T-helper 2 cell treated with Interferon-gamma antibody and Interleukin-4, amounts not matched to agents 5 μg/mL and 100 μg/mL, for 36 hours (primary cell): ENCODE data around the gene S100Z.
"Not testable (repeated sequence)": the region's sequence is repeated elsewhere in the genome, so short reads cannot be mapped to it uniquely, and the experiment has no call there.

ENCODE experiments used
- DNase-seq: peaks from one replicate; pipeline ENCODE4 v3.0.0; 2021; ENCODE audit warnings: low spot score
- H3K27ac Mint-ChIP-seq: one replicate; pipeline ENCODE4 v1.8.0; 2021; ENCODE audit warnings: mild to moderate bottlenecking, mixed read lengths
- H3K27me3 Mint-ChIP-seq: one replicate; pipeline ENCODE4 v1.8.0; 2021; ENCODE audit warnings: low read depth, mixed read lengths
- H3K36me3 Mint-ChIP-seq: one replicate; pipeline ENCODE4 v1.8.0; 2021; ENCODE audit warnings: low read depth, mixed read lengths
- H3K4me1 Mint-ChIP-seq: one replicate; pipeline ENCODE4 v1.8.0; 2021; ENCODE audit warnings: low read depth, mixed read lengths
- H3K4me3 Mint-ChIP-seq: one replicate; pipeline ENCODE4 v1.8.0; 2022; ENCODE audit warnings: mild to moderate bottlenecking, moderate library complexity, mixed read lengths
- H3K9me3 Mint-ChIP-seq: one replicate; pipeline ENCODE4 v1.8.0; 2021; ENCODE audit warnings: mixed read lengths

The S100Z gene

DNA sequence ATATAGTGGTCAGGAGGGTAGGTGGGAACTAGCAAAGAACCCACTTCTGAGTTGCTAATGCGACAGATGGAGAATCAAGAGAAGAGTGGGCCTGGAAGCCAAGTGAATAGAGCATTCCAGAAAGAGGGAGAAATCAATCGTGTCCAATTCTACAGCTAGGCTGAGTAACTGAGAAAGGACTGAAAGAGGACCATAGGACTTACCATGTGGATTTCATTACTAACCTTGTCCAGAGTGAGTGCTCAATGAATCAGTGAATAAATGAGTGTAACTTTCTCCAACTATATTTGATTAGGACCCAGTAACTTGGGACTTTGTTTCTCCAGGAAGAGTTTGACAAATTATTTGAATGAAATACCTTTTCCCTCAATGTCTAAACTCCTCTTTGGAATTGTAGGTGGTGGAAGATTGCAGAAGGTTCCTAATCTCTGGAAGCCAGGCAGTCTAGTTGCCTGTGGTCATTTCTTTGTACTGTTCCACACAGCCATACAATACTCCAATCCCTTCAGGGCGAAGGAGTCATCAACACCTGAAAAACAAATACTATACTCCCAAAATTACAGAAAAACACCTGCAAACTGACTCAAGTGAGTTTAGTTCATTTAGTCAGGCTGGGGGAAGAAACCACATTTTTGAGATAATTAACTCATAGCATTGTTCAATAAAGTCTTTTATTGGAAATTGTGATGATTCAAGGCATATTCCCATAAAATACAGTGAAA, 33.5 kb upstream of the S100Z start:
- H3K27me3 Mint-ChIP-seq: peaks cover 55% of the 10 kb centered on the region
- no peak overlapping the region for H3K4me3 Mint-ChIP-seq
- H3K9me3 Mint-ChIP-seq: no peaks in the 10 kb centered on the region

DNA sequence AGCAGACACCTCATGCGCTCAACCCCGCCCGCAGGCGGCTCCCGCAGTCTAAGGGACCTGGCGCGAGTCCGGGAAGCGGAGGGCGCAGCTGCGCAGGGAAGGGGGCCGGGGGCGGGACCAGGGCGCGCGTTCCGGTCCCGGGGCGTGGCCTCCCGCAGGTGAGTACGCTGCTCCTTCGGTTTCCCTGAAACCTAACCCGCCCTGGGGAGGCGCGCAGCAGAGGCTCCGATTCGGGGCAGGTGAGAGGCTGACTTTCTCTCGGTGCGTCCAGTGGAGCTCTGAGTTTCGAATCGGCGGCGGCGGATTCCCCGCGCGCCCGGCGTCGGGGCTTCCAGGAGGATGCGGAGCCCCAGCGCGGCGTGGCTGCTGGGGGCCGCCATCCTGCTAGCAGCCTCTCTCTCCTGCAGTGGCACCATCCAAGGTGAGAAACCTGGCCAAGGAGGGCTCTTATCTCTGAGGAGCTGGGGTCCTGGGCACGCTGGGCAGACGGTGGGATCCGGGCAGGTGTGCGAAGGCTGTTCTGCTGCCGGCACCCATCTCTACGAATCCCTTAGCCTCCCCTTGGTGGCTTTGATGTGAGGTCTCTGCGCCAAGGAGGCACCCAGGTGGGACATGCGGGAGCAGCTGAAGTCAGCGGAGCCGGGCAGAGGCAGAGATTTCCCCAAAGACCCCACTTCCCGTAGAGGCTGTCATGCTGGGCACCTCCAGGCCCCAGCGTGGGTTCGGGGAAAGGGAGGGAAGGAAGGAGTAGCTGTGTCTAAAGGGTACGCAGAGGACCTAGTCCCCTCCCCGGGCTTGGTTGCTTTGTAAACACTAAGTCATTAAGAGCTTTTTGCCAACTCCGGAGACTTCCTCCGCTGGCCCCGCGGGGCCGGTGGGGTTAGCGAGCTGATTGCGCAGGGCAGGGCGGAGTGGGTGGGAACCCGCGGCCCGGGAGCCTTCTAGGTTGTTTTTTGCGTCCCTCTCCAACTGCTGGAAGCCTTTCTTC, 30.7 kb upstream of the S100Z start, which contains the start of gene F2RL1:
Gene F2RL1, plus strand, starts transcription at position 187 of the 988 bp plus-strand sequence. Its CDS starts 153 bp downstream, at position 340.
- no peak within 1 kb of the TSS for H3K27ac Mint-ChIP-seq
- no peaks in the 10 kb centered on the region for H3K9me3 Mint-ChIP-seq
- peaks cover 69% of the 10 kb centered on the region for H3K27me3 Mint-ChIP-seq
- peak within 1 kb of the TSS; percentile 74 for H3K4me3 Mint-ChIP-seq
- no peaks in the 10 kb centered on the region for H3K36me3 Mint-ChIP-seq
- H3K4me1 Mint-ChIP-seq: peaks cover 11% of the 10 kb centered on the region
- DNase-seq: no peak

More for the DNA sequence above, 33.5 kb upstream of the S100Z start:
- DNase-seq: no peak
- Mint-ChIP-seq H3K27ac (no peak overlapping the region), H3K4me1 (peaks cover 10% of the 10 kb centered on the region), H3K36me3 (no peaks in the 10 kb centered on the region)

DNA sequence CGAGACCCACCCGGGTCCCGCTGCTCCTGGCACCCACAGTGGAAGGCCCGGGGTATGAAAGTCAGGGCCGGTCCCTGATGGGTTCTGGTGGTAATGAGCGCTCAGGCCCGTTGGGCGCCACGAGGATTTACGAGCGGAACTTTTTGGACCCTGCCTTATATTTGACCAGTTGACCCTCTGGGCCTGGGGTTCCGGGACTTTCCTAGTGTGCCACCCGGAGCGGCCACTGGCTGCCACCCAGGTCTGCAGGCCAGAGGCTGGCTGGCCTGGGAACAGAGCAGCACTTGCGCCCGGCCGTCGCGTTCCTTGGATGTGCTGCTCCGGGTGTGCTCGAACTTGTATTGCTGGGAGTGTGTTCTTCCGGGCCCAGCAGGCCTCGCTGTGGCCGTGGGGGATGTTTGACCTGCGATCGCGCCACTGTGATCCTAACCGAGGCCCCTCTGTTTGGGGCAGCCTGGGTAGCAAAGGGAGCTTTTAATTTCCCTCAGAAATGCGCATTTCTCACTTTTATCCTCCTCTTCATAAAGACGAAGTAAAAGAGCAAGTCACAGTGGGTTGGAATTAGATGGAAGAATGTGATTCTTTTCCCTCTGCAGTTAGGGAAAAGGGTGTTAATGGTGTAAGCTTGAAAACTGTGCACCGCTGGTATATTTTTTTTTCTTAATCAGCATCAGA, 29.8 kb upstream of the S100Z start:
- H3K4me3 Mint-ChIP-seq: peak overlapping the region; percentile 74
- H3K36me3 Mint-ChIP-seq: no peaks in the 10 kb centered on the region
- H3K27me3 Mint-ChIP-seq: peaks cover 67% of the 10 kb centered on the region
- peaks cover 9% of the 10 kb centered on the region for H3K4me1 Mint-ChIP-seq
- no peaks in the 10 kb centered on the region for H3K9me3 Mint-ChIP-seq
- no peak for DNase-seq
- no peak overlapping the region for H3K27ac Mint-ChIP-seq

DNA sequence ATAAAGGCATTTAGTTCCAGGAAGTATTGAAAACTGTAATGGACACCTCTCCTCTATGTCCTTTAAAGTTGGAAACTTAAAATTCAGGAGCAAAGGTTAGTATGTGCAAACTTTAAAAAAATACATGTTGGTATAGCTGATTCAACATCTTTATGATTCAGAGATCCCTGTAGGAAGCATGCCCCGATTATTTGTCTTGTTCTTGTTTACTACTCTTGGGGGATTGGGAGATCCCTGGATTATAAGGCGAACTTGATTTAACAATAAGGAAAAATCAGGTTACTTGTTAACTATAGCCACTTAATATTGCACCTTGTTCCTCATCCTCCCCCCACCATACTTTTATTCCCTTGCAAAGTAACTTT, 29.3 kb upstream of the S100Z start:
- Mint-ChIP-seq H3K36me3 (no peaks in the 10 kb centered on the region), H3K4me3 (peak overlapping the region; percentile 9), H3K27ac (no peak overlapping the region), H3K9me3 (no peaks in the 10 kb centered on the region), H3K27me3 (peaks cover 68% of the 10 kb centered on the region), H3K4me1 (peaks cover 9% of the 10 kb centered on the region)
- DNase-seq: no peak

DNA sequence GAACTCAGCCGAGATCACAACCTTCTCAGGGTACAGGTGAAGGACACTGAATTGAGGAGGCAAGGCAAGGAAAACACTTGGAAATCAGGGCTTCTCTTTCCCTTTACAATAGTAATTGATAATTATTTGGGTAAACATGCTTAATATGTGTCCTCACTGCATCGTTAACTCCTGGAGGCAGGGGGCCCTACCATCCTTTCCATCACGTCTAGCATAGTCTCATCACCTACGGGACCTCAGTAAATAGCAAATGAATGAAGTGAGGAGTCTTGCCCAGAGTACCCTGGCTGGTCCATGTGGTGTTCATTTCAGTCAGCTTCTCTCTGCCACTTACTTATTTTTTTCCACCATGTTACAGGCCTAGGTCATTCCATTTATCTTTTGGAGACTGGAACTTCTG, 28.7 kb upstream of the S100Z start:
- Mint-ChIP-seq H3K4me3 (no peak overlapping the region), H3K9me3 (no peaks in the 10 kb centered on the region), H3K4me1 (peaks cover 9% of the 10 kb centered on the region), H3K27me3 (peaks cover 66% of the 10 kb centered on the region), H3K36me3 (no peaks in the 10 kb centered on the region), H3K27ac (no peak overlapping the region)
- DNase-seq: no peak

DNA sequence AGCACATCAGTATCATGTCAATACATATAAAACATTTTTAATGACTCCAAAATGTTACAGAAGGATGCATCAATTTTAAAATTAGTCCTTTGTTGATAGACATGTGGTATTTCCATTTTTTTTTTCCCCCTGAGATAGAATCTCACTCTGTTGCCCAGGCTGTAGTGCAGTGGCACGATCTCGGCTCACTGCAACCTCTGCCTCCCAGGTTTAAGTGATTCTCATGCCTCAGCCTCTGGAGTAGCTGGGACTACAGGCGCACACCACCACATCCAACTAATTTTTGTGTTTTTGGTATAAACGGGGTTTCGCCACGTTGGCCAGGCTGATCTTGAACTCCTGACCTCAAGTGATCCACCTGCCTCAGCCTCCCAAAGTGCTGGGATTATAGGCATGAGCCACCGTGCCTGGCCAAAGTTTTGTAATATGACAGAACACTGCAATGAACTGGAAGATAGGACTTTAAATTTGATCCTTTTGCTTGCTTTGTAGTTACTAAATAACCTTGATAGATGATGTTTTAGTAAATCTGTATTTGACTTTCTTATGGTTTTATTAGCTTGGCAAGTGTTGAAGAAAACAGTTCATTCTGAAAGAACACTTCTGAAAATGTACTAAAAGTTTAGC, 27.6 kb upstream of the S100Z start:
- H3K27me3 Mint-ChIP-seq: peaks cover 59% of the 10 kb centered on the region
- H3K27ac Mint-ChIP-seq, H3K4me1 Mint-ChIP-seq, DNase-seq, H3K9me3 Mint-ChIP-seq, H3K4me3 Mint-ChIP-seq, H3K36me3 Mint-ChIP-seq: not testable (repeated sequence)

DNA sequence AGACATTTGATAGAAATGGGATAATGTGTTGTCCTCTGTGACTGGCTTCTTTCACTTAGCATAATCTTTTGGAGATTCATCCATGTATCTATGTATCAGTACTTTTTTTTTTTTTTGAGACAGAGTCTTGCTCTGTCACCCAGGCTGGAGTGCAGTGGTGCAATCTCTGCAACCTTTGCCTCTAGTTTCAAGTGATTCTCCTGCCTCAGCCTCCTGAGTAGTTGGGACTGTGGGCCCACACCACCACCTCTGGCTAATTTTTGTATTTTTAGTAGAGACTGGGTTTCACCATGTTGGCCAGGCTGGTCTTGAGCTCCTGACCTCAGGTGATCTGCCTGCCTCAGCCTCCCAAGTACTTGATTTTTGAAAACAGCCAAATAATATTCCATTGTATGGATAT, 23.4 kb upstream of the S100Z start:
- H3K4me1 Mint-ChIP-seq, H3K9me3 Mint-ChIP-seq, DNase-seq, H3K27ac Mint-ChIP-seq, H3K4me3 Mint-ChIP-seq, H3K36me3 Mint-ChIP-seq: not testable (repeated sequence)
- H3K27me3 Mint-ChIP-seq: peaks cover 26% of the 10 kb centered on the region

DNA sequence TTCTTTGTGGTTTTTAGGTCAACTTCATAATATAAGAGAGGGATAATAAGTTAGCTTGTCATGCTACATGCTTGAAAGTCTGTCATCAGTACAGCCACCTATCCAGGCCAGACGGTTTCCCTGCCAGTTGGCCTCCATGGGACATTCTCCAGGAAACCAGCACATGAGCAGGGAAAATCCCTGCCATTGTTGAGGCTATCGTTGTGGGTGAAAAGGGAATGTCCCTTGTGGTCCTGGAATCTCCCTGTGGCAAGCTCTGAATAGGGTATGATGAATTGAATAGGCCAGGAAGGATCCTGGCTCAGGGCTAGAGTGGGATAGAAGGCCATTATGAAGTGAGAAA, 18.7 kb upstream of the S100Z start:
- Mint-ChIP-seq H3K4me3 (no peak overlapping the region), H3K27me3 (peaks cover 4% of the 10 kb centered on the region), H3K36me3 (no peaks in the 10 kb centered on the region), H3K27ac (no peak overlapping the region), H3K4me1 (no peaks in the 10 kb centered on the region), H3K9me3 (no peaks in the 10 kb centered on the region)
- no peak for DNase-seq

DNA sequence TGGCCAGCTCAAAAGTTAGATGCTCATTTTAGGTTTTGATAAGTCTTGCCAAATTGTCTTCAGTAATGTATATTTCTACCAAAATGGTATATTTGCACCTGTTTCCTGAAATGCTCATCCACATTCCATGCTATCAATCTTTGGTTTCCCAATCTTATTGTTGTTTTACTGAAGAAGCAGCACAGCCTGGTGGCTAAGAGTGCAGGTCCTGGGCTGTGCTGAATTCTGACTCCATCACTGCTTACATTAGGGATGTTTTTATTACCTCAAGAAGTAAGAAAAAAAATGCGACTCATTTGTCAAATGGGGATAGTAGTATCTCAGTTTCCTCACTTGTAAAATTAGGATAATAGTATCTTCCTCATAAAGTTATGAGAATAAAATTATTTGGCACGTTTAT, 13.6 kb upstream of the S100Z start:
- no peak for DNase-seq
- Mint-ChIP-seq H3K36me3 (no peaks in the 10 kb centered on the region), H3K4me3 (no peak overlapping the region), H3K4me1 (no peaks in the 10 kb centered on the region), H3K9me3 (no peaks in the 10 kb centered on the region), H3K27ac (no peak overlapping the region), H3K27me3 (peaks cover 4% of the 10 kb centered on the region)

DNA sequence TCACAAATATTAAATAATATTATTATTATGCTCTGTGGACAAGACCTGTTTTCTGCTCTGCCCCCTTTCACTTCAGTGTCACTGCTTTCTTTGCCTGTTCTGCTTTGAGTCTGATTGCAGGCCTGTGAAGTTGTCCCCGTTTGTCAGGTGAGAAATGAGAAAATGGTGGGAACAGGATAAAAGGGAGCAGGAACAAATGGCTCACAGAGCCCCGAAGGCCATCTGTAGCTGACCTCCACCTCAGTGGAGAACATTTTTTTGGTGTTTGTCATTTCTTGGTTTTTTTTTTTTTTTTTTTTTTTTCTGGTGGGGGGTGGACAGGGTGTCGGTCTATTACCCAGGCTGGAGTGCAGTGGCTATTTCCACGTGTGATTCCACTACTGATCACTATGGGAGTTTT, 13.2 kb upstream of the S100Z start:
- Mint-ChIP-seq H3K4me1 (no peaks in the 10 kb centered on the region), H3K27me3 (peaks cover 8% of the 10 kb centered on the region), H3K4me3 (no peak overlapping the region), H3K36me3 (no peaks in the 10 kb centered on the region), H3K27ac (no peak overlapping the region), H3K9me3 (no peaks in the 10 kb centered on the region)
- DNase-seq: no peak

DNA sequence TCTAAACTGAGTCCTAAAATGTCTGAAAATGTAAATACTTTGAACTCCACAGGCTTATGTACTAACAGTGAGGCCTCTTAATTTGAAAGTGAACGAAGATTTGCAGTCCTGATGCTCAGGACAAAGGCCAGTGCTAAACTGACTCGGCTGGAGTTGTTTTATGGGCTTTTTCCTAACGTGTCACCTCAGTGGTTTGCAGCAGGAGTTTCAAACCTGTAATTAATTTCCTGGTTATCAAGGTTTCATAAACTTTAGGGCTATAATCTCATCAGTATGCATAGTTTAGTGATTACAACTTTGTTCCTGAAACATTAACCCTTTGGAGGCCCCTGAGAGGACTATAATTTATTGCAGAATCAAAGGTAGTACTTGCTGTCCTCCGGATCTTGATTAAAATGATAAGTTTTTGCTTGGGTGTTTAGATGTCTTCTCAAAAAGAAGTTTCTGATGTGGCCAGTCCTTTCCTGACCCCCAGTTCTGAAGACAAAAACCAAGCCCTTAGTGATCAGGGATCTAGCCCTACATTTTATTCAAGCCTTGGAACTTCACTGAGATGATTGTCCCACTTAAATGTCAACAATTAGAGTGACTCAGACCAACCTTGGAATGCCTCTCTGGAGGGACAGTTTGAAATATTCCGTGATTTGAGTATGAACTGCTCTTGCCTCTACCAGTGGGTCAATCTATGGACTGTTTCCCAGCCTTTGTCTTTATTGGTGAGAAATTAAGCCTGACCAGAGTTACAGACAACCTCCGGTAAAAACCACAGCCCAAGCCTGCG, 11.1 kb upstream of the S100Z start:
- Mint-ChIP-seq H3K4me3 (no peak overlapping the region), H3K27me3 (peaks cover 13% of the 10 kb centered on the region), H3K4me1 (no peaks in the 10 kb centered on the region), H3K36me3 (no peaks in the 10 kb centered on the region), H3K9me3 (no peaks in the 10 kb centered on the region), H3K27ac (no peak overlapping the region)
- DNase-seq: no peak

DNA sequence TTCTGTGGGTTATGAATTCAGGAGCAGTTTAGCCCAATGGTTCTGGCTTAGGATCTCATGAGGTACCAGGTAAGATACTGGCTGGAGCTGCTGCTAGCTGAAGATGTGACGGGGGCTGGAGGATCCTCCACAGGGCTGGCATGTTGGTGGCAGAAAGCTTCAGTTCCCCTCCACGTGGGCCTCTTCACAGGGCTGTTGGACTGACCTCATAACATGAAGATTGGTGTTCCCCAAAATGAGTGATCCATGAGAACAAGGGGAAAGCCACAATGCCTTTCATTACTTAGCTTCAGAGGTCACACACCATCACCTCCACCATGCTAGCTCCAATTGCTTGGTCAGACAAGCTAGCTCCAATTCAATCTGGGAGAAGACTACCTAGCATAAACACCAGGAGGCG, 8.5 kb upstream of the S100Z start:
- peaks cover 13% of the 10 kb centered on the region for H3K27me3 Mint-ChIP-seq
- H3K36me3 Mint-ChIP-seq: no peaks in the 10 kb centered on the region
- DNase-seq: no peak
- H3K27ac Mint-ChIP-seq: no peak overlapping the region
- no peak overlapping the region for H3K4me3 Mint-ChIP-seq
- no peaks in the 10 kb centered on the region for H3K9me3 Mint-ChIP-seq
- no peaks in the 10 kb centered on the region for H3K4me1 Mint-ChIP-seq

DNA sequence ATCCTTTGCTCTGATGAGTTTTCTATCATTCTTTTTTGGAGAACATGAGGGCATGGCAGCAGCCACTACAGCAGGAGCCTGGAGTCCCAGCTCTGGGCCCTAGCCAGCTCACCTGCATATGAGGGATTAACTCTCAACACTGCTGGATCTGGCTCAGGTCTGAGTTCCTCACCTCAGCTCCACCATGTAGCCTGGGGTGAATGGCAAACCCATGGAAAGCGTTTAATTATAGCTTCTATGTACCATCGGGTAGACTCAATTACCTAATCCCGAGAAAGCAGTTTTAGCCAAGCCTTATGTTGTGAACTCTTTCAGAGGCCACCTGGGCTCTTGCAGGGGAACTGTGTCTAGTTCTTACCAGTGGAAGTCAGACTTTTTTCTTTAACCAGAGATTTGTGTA, 3.9 kb upstream of the S100Z start:
- DNase-seq: no peak
- peaks cover 1% of the 10 kb centered on the region for H3K36me3 Mint-ChIP-seq

More for the DNA sequence above, 3.9 kb upstream of the S100Z start:
- peaks cover 12% of the 10 kb centered on the region for H3K4me1 Mint-ChIP-seq
- no peak overlapping the region for H3K27ac Mint-ChIP-seq
- peaks cover 9% of the 10 kb centered on the region for H3K27me3 Mint-ChIP-seq
- no peak overlapping the region for H3K4me3 Mint-ChIP-seq
- peaks cover 4% of the 10 kb centered on the region for H3K9me3 Mint-ChIP-seq
